HG02943 (cell line): Measurements from ENCODE around the gene GLT6D1.

Source experiments
- ATAC-seq: cut with Tn5 transposase; IDR thresholded peaks from one replicate; pipeline ENCODE4 v1.9.1; 2021; ENCODE audit warnings: mild to moderate bottlenecking, low read depth, moderate library complexity; ENCODE audit not compliant: unreplicated experiment

The GLT6D1 gene

DNA sequence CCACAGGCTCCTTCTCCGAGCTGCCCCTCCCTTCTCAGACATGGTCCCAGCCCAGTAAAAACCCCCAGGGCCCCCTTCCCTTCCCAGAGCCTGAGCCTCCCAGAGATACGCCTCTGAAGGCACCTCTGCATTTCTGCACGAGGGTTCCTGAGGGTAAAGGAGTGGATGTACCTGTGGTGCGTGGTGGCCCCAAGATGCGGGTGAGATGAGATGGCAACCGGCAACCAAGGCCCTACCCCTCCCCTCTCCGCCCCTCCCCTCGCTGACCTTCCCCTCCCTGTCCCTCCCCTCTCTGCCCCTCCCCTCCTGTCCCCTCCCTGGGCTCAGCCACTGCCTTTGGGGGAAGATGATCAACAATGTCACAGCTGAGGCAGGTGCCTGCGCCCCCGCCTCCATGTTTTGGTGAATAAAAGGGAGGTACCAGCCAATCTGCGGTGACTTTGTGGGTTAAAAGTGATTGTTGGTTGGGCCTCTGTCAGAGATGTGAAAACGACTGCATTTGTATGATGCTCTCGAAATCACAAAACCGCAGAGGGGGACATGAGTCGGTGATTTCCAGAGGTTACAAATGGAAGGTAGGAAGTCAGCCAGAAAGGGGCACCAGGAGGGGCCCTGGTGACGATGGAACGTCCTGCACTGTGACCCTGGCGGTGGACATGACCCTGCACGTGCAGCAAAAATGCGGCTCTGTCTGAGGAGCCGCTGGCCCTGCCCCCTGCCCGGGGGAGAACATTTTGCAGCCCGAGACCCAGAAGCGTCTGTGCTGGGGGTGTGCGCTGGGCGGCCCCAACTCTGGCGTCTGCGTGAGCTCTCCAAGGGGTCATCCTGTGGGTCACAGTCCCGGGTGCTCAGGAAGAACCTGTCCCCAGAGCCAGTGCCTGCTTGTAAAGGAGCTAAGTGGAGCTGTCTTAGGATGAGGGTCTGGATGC, 27.5 kb upstream of the GLT6D1 start:
- ATAC-seq = no peak

GRCh38 chr9:135665795-135666189, 26.5 kb upstream of the GLT6D1 start:
- no peak for ATAC-seq

DNA sequence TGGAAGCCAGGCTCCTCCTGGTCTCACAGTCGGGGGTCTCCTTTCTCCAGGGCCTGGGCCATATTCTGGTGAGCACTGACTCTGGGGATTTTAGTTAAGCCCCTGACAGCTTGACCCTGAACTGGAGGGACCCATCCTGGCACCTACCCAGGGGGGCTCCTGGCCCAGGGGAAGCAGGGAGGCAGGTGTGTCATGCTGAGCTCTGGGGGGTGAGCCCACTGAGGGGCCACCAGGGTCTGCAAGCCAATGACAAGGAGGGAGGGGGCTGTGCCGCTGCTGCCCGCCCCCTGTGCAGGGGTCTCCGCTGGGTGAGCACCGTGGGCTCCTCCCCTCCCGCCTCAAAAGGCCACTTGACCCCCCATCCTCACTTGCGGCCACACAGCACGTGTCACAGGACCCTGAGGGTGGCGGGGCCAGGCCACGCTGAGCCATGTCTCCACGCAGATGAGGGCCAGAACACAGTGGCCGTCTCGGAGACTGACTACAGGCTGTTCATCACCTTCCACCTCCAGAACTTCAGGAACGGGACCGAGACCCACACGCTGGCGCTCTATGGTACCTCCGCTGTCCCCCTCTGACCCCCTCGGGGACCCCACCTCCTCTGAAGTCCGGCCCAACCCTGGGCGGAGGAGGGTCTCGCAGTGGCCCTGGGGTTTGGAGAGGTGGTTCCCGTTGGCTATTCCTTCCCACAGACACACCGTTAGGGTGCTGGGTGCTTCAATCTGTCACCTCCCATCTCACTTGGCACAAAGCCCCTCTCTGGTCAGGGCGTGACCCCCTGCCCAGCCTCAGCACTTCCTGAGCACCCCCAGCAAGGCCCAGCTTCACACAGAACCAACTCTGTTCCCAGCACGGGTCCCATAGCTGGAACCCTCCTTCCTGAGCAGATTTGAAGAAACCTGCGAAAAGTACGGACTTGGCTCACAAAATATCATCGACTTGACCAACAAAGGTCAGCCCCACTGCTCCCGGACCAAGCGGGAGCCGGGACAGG, 25.8 kb upstream of the GLT6D1 start:
- no peak for ATAC-seq

GRCh38 chr9:135664266-135664665, 24.9 kb upstream of the GLT6D1 start:
- no peak for ATAC-seq

DNA sequence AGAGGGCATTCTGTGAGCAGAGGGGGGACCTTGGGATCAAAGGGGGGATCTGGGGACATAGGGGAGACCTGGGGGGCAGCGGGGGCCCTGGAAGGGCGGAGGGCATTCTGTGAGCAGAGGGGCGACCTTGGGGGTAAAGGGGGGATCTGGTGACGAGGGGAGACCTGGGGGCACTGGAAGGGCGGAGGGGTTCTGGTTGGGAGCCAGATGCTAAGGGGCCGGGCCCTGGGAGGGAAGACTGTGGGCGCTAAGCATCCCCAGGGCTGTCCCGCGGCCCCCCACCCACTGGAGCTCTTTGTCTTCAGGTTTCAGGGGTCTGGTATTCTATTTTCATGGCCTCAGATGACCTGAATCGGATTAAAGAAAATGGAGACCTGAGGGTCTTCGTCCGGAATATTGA, 24.5 kb upstream of the GLT6D1 start:
- no peak for ATAC-seq

GRCh38 chr9:135663451-135663770, 24.1 kb upstream of the GLT6D1 start:
- ATAC-seq = no peak

DNA sequence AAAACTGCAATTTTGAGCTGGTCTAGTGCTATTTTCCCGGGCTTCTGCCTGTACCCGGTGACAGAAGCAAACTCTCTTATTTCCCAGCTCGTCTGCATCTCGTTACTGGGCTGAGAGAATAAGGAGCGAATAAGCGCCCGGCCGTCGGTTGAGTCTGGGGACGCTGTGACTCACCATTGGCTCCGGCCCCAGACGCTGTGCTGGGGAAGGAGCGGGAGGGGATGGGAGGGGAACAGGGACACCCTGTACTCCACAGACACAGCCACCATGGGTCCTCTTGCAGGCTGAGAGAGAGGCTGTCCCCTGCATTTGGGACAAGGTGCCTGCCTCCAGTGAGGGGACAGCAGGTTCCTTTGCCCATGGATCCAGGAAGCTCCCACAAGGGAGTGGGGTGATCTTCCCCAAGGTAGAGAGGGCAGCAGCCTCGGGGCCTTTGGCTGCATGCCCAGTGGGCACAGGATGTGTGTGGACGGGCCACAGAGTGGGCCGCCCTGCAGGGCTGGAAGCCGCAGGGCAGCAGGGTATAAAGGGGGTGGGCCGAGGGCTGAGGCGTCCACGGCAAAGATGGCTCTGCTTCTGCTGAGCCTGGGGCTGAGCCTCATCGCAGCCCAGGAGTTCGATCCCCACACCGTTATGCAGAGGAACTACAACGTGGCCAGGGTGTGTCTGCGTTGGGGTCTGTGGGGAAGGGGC, 23.6 kb upstream of the GLT6D1 start, which contains the start of gene LCN9:
Gene LCN9 (plus strand): TSS at position 552 of the 693 bp plus-strand sequence. CDS start 13 bp downstream, at position 565.
- no peak for ATAC-seq

DNA sequence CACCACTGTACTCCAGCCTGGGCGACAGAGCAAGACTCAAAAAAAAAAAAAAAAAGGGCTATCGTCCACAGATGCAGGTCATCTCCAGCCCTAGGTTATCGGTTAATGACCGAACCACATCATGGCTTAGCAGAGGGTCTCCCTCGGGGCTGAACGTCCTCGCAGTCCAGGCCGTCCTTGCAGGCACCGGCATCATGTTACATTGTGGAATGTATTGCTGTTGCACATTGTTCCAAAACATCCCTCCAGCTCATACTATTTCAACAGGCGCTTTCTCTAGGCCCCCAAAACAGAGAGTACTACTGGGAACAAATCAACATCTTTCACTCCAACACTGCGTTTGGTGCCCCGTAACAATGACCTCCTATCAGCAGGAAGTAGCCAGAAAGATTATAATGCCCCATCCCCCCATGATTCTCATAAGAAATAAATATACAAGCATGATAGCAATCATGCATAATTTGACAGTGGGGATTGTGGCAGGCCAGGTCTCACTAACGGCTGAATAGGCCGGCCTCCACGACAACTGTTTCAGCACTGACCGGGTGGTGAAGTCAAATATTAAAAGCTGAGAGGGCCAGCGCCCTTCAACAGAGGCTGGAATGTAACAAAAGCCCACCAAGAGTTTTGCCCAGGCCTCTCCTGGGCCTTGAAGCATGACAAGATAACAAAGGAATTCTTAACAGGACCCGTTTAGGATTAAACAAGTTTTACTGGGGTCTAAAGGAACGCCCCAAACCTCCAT, 22.6 kb upstream of the GLT6D1 start:
- no peak for ATAC-seq

- ATAC-seq = no peak
Measured at GRCh38 chr9:135660407-135660806, 21.1 kb upstream of the GLT6D1 start.

DNA sequence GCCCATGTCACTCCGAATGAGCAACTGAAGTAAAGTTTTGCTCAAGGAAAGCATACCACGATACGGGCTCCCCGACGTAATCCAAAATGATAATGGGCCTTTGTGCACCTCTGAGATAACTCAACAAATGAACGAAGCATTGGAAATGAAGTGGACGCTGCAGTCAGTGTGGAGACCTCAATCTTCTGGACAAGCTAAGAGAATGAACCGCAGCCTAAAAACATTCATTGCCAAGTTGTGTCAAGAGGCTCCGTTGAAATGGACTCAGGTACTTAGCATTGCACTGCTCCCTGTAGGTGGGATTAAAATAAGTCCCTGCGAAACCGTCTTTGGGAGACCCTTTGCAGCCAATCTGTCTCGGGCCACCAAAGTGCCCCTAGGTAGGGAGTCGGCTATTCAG, 19.9 kb upstream of the GLT6D1 start:
- no peak for ATAC-seq

- ATAC-seq = no peak
Measured at GRCh38 chr9:135657416-135657815, 18.1 kb upstream of the GLT6D1 start.

DNA sequence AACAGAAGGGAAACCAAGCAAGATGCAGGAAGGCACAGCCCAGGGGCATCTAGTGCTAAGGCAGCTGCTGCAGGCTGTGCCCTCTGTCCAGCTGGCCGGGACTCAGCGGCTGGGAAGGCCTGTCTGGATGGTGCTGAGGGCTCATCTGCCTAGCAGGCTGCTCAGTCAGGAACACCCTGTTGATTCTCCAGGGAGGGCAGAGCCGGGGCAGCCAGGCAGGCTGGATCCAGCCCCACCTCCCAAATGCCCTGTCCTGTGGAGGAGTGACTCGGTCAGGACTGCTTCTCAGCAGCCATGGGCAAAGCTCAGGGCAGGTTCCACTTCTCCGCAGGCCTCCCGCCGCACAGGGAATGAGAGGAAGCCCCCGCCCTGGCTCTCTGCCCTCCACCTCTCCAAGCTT, 16.0 kb upstream of the GLT6D1 start:
- no peak for ATAC-seq

DNA sequence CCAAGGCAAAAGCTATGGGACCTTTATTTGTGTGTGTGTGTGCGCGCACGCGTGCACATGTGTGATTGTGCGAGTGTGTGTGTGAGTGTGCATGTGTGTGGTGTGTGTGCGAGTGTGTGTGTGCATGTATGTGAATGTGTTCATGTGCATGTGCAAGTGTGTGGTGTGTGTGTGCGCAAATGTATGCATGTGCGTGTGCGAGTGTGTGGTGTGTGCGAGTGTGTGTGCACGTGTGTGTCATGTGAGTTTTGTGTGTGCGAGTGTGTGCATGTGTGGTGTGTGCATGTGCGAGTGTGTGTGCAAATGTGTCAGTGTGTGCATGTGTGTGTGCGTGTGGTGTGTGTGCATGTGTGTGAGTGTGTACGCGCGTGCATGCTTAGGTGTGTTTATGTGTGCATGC, 11.1 kb upstream of the GLT6D1 start:
- ATAC-seq = no peak

- ATAC-seq = no peak
Measured at GRCh38 chr9:135649508-135649907, 10.2 kb upstream of the GLT6D1 start.

DNA sequence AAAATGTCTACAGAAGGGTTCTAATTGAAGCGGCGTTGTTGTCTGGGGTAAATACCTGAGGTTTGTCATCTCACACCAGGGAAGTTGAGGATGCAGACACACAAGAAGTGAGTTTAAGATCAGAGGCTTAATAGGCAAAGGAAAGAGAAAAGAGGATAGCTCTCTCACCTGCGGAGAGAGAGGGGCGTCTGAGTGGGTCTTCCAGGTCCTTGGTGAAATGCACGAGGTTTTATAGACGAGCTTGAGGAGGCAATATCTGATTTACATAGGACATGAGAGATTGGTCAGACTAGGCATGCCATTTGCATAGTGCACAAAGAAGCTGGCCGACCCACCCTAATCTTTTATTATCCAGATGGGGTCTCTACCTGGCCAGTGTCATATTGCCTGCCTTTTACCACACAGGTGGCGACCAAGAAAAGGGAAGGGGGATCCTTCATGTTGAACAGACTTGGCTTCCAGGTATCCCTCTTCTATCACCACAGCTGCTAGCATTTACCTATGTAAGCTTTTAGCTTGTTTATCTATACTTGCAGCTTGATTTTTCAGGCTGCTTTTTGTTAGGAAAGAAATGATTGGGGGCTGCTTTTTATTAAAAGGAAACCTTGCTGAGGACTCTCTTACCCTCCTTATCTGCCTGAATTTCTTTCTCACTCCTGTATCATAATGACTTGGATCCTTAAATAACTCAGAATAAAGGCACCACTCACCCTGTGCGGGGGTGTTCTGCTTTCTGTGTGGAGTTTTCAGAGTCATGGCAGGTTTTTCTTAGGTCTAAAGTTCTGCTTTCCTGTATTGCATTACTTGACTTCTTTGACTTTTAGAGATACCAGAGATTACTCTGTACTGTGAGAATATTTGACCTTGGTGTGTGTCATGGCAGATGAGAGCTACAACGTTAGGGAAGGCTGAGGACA, 9.4 kb upstream of the GLT6D1 start:
- ATAC-seq = no peak

- ATAC-seq = no peak
Measured at GRCh38 chr9:135647884-135648283, 8.5 kb upstream of the GLT6D1 start.

GRCh38 chr9:135644631-135645218, 5.4 kb upstream of the GLT6D1 start:
- ATAC-seq = no peak

DNA sequence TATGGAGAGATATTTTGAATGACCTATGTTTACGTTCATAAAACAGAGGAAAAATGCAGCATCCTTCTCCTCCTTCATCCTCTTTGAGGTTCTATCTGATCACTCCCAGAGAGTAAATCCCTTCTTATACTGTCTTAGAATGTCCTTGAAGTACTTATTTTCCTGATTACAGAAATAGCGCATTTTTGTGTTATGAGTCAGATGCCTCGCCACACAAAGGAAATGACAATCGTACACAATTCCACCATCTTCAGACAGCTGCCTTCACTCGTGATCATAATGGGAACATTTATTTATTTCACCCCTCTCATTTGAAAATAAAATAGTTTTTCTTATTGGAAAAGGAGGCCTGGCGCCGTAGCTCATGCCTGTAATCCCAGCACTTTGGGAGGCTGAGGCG, 2.4 kb upstream of the GLT6D1 start:
- no peak for ATAC-seq

DNA sequence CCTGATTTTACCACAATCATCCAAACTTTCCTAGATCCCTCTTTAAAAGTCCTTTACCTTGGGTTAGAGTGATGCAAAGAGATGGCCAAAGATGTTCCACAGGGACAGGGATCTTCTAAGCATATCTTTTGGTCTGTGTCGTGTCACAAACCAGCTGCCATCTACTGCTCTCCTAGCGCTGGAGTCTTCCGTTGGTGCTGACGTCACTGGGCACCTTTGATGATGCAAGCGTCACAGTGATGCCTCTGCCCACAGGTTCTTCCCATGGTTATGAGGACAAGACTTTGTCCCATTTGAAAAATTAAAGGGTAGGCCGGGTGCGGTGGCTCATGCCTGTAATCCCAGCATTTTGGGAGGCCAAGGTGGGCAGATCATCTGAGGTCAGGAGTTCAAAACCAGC, 1.7 kb upstream of the GLT6D1 start:
- no peak for ATAC-seq
